CMK (cell line): ENCODE data around the gene PRAMEF5.
"Not testable (repeated sequence)": the region's sequence is repeated elsewhere in the genome, so short reads cannot be mapped to it uniquely, and the experiment has no call there.

Source experiments
- DNase-seq: peaks from one replicate; pipeline ENCODE4 v3.0.0-alpha.2; 2010; ENCODE audit warnings: low read depth

PRAMEF5 gene

DNA sequence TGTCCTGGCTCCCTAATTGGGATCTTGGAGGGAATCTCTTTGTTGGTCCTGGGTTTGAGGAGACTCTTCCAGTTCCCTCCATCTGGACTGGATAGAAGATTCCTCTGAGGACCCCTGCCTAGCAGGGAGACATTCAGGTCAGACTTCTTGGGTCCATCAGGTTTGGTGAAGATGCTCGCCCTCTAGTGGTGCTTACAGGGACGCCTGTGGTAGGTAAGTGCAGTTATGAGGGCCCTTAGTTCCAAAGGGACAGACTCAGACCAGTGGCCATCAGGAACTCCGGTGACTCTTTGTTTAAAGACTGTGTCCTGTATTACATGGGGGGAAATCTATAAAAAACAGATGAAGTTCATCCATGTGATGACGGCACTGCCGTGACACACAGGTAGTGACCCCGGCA lies 23.0 kb downstream of the PRAMEF5 start:
- DNase-seq, result not testable (repeated sequence)

- not testable (repeated sequence) for DNase-seq
Measured at GRCh38 chr1:13279617-13280016, 25.6 kb downstream of the PRAMEF5 start.

GRCh38 chr1:13285037-13285436 lies 31.0 kb downstream of the PRAMEF5 start, which contains the start of gene PRAMEF8:
PRAMEF8 (minus strand) TSS chr1:13285137; CDS start chr1:13284091, 1,046 bp downstream.
- not testable (repeated sequence) for DNase-seq

DNA sequence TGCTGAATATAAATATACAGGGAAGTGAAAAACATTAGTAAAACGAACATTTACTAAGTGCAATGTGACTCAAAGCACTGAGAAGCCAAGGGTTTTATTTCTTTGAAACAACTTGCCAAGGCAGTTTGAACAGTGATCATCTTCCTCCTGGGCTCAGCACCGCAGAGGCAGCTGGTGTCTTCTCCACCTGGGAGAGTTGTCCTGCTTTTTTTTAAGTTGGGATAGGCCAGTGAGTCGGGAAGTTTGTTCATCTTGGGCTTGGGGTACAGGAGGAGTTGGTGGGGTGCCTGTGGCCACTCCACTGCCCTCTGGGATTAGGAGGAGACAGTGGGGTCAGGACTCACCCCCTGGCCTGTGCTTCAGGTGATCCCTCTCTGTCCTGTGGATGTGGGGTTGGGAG lies 35.0 kb downstream of the PRAMEF5 start:
- DNase-seq, result not testable (repeated sequence)

- not testable (repeated sequence) for DNase-seq
Measured at GRCh38 chr1:13297216-13297931, 43.4 kb downstream of the PRAMEF5 start.

- DNase-seq, result not testable (repeated sequence)
Measured at GRCh38 chr1:13298699-13299098, 44.7 kb downstream of the PRAMEF5 start.

DNA sequence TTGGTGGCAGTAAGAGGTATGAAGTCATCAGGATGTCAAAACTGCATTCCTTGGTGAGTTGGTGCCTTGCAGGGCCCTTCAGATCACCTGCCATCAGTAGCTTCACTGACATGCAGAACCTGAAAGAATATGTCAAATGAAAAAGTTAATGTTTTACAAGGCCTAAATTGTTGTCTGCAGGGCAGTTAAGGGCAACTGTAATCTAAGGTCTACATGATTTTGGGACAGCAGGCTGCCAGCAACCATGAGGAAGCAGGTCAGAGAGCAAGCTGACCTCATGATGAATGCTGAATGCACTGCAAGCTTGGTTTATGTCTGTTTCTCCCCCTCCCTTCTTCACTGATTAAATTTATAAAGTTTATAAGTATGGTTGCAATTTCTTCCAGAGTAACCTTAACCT lies 48.2 kb downstream of the PRAMEF5 start:
- not testable (repeated sequence) for DNase-seq

- not testable (repeated sequence) for DNase-seq
Measured at GRCh38 chr1:13303239-13303638, 49.2 kb downstream of the PRAMEF5 start, which contains the start of gene PRAMEF33. PRAMEF33 (plus strand) TSS chr1:13303539; CDS start chr1:13305955, 2,416 bp downstream.
